ENCODE results near the gene DYNLRB1.

DYNLRB1 gene

GRCh38 chr20:34578025-34578424 lies 61.8 kb downstream of the DYNLRB1 start:
- TF ChIP-seq POLR2AphosphoS5 (IDR thresholded peaks at IDR 0.05; ENCODE audit: low read depth, low read length), result no peak
- no peak for TF ChIP-seq REST (IDR thresholded peaks at IDR 0.05; ENCODE audit: insufficient read depth in 1 of 2, low read depth in 2 of 2, low read length in 2 of 2)
- no peak for TF ChIP-seq TAF1 (IDR thresholded peaks at IDR 0.05; ENCODE audit: borderline replicate concordance, insufficient read depth, low read length)

GRCh38 chr20:34578521-34578920 lies 62.3 kb downstream of the DYNLRB1 start:
- TF ChIP-seq TAF1 (IDR thresholded peaks at IDR 0.05; ENCODE audit: borderline replicate concordance, insufficient read depth, low read length), result no peak
- no peak for TF ChIP-seq FOXP2 (optimal IDR thresholded peaks at IDR 0.05; ENCODE audit: borderline replicate concordance, extremely low read depth, extremely low read length, insufficient read depth)
- TF ChIP-seq SIN3A (IDR thresholded peaks at IDR 0.05; ENCODE audit: borderline replicate concordance, insufficient read depth, low read length), result no peak
- TF ChIP-seq REST (IDR thresholded peaks at IDR 0.05; ENCODE audit: insufficient read depth in 1 of 2, low read depth in 2 of 2, low read length in 2 of 2), result no peak
- TF ChIP-seq POLR2AphosphoS5 (IDR thresholded peaks at IDR 0.05; ENCODE audit: low read depth, low read length), result no peak

- no peak for TF ChIP-seq POLR2AphosphoS5 (IDR thresholded peaks at IDR 0.05; ENCODE audit: low read depth, low read length)
- no peak for TF ChIP-seq TAF1 (IDR thresholded peaks at IDR 0.05; ENCODE audit: borderline replicate concordance, insufficient read depth, low read length)
- TF ChIP-seq FOXP2 (optimal IDR thresholded peaks at IDR 0.05; ENCODE audit: borderline replicate concordance, extremely low read depth, extremely low read length, insufficient read depth), result no peak
- TF ChIP-seq SIN3A (IDR thresholded peaks at IDR 0.05; ENCODE audit: borderline replicate concordance, insufficient read depth, low read length), result no peak
- no peak for TF ChIP-seq REST (IDR thresholded peaks at IDR 0.05; ENCODE audit: insufficient read depth in 1 of 2, low read depth in 2 of 2, low read length in 2 of 2)
These were observed 63.2 kb downstream of the DYNLRB1 start for GRCh38 chr20:34579191-34579978.

DNA sequence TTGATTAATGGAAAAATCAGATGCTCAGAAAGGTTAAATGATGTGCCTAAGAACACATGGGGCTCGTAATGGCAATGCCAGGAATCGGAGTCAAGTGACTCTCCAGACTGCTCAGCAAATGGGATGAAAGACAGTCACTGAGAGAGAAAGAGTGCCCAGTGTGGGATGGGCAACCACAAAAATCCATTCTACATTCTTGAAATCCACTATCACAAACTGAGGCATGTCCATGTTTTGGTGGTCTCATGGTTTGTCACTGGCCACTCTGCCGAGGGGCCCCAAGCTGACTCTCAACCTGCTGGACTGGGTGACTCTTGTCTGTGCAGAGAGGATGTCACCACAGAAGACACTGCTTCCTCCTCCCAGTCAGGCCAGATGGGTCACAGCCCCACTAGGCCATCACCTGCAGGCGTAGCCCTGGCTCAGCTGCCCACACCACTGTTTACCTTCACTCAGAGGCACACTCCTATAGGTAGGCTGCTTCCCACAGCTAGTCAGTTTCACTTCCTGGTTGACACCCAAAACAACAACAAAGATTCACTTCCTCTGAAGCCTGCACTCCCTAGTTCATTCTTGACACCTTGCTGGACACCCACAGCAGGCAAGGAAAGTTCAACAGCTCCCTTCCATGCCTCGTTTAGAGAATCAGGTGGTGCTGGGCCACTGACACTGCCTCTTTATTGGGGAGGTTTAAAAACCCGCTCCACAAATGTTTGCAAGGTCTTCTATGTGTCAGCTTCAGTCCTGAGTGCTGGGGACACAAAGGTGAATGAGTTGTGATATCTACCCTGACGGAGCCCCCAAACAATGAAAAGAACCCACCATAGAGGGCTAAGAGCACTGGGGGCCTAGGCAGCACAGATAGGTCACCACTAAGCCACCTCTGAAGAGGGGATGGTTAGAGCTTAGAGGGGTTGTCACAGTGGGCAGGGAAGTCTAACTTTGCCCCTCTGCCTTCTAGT lies 64.0 kb downstream of the DYNLRB1 start:
- TF ChIP-seq POLR2AphosphoS5 (IDR thresholded peaks at IDR 0.05; ENCODE audit: low read depth, low read length) (no peak), FOXP2 (optimal IDR thresholded peaks at IDR 0.05; ENCODE audit: borderline replicate concordance, extremely low read depth, extremely low read length, insufficient read depth) (no peak), TAF1 (IDR thresholded peaks at IDR 0.05; ENCODE audit: borderline replicate concordance, insufficient read depth, low read length) (no peak), SIN3A (IDR thresholded peaks at IDR 0.05; ENCODE audit: borderline replicate concordance, insufficient read depth, low read length) (no peak), REST (IDR thresholded peaks at IDR 0.05; ENCODE audit: insufficient read depth in 1 of 2, low read depth in 2 of 2, low read length in 2 of 2) (no peak)
